Thoracic aorta (tissue), 2 donors: ENCODE data around the gene TMEM9. TPM values are rescaled to one million over a fixed set of nuclear protein-coding genes. Genes with fewer than 3 reads are reported as not detected.

Experiments
- ATAC-seq: fragments of 150-250 bp; one replicate; pipeline ENCODE4 v1.8.0; 2017; ENCODE audit warnings: low read depth; ENCODE audit not compliant: insufficient number of reproducible peaks, low FRiP score
- DNase-seq: peaks from one replicate; pipeline ENCODE4 v3.0.0-alpha.2; 2020; ENCODE audit warnings: low spot score
- H3K27ac ChIP-seq, 2 donors: fragments of 200-600 bp; sonication (generic); 1 replicate in 1 of 2; 2 replicates in 1 of 2; pipeline ENCODE4 v1.5.1; 2016; ENCODE audit warnings: mild to moderate bottlenecking in 2 of 2, moderate library complexity in 2 of 2
- H3K27me3 ChIP-seq: fragments of 200-600 bp; sonication (generic); replicated peaks from 2 replicates; pipeline ENCODE4 v1.6.0; 2016; ENCODE audit warnings: mild to moderate bottlenecking; ENCODE audit not compliant: insufficient read depth
- H3K36me3 ChIP-seq: fragments of 200-600 bp; sonication (generic); one replicate; pipeline ENCODE4 v1.5.1; 2016
- H3K4me1 ChIP-seq, 2 donors: fragments of 200-600 bp; sonication (generic); 1 replicate in 1 of 2; 2 replicates in 1 of 2; pipeline versions ENCODE4 v1.5.1 to v1.6.0; 2016; ENCODE audit warnings: low read depth in 2 of 2, mild to moderate bottlenecking in 1 of 2; ENCODE audit not compliant: control insufficient read depth in 1 of 2
- H3K4me3 ChIP-seq: fragments of 200-600 bp; sonication (generic); 2 replicates; pipeline ENCODE4 v1.5.1; 2016; ENCODE audit warnings: mild to moderate bottlenecking
- H3K9me3 ChIP-seq: fragments of 200-600 bp; sonication (generic); 2 replicates; pipeline ENCODE4 v1.5.1; 2016
- CTCF ChIP-seq: fragments of 200-600 bp; sonication (generic); IDR thresholded peaks from one replicate; pipeline ENCODE4 v1.5.1; 2019; ENCODE audit warnings: antibody characterized with exemption
- total RNA-seq, 2 donors: library from RNA; depleted of rRNA; stranded (reverse); fragments of >200 nt; gene quantifications; one replicate each; pipeline versions ENCODE4 v1.1.0 to v1.2.3, GENCODE V29; 2016

The TMEM9 gene
- total RNA-seq, 2 donors from 2014 or later = 30.0 to 58.2 TPM

GRCh38 chr1:201127755-201128455 is 26.4 kb downstream of the TMEM9 start:
- Histone ChIP-seq H3K36me3 (no peaks in the 10 kb centered on the region), H3K9me3 (no peaks in the 10 kb centered on the region), H3K4me1 (no peaks in the 10 kb centered on the region), H3K27me3 (no peaks in the 10 kb centered on the region), H3K4me3 (no peak overlapping the region), H3K27ac (no peak overlapping the region)
- ATAC-seq (no peak), DNase-seq (no peak)
- TF ChIP-seq CTCF = no peak

- DNase-seq = no peak
- no peak for TF ChIP-seq CTCF
Observed at GRCh38 chr1:201126832-201127754, 27.2 kb downstream of the TMEM9 start, which contains the start of gene ASCL5. Gene ASCL5 (minus strand): TSS chr1:201127184. CDS start chr1:201115372, 11,812 bp downstream.

GRCh38 chr1:201126463-201126831 is 27.8 kb downstream of the TMEM9 start:
- no peak for TF ChIP-seq CTCF
- no peaks in the 10 kb centered on the region for H3K9me3 ChIP-seq
- no peaks in the 10 kb centered on the region for H3K36me3 ChIP-seq
- H3K4me3 ChIP-seq = no peak overlapping the region
- no peaks in the 10 kb centered on the region for H3K4me1 ChIP-seq
- DNase-seq (no peak), ATAC-seq (no peak)
- no peaks in the 10 kb centered on the region for H3K27me3 ChIP-seq
- no peak overlapping the region for H3K27ac ChIP-seq

More at GRCh38 chr1:201126832-201127754, 27.2 kb downstream of the TMEM9 start, which contains the start of gene ASCL5:
- no peak for ATAC-seq
- no peak within 1 kb of the TSS for H3K4me3 ChIP-seq
- no peaks in the 10 kb centered on the region for H3K27me3 ChIP-seq
- no peak within 1 kb of the TSS for H3K27ac ChIP-seq
- no peaks in the 10 kb centered on the region for H3K36me3 ChIP-seq
- no peaks in the 10 kb centered on the region for H3K4me1 ChIP-seq
- H3K9me3 ChIP-seq = no peaks in the 10 kb centered on the region

- Histone ChIP-seq H3K36me3 (no peaks in the 10 kb centered on the region), H3K4me1 (no peaks in the 10 kb centered on the region), H3K9me3 (no peaks in the 10 kb centered on the region), H3K27me3 (no peaks in the 10 kb centered on the region), H3K4me3 (no peak overlapping the region), H3K27ac (no peak overlapping the region)
- no peak for ATAC-seq
- TF ChIP-seq CTCF = no peak
- no peak for DNase-seq
Observed at GRCh38 chr1:201125800-201126199, 28.5 kb downstream of the TMEM9 start.

GRCh38 chr1:201125019-201125418 is 29.3 kb downstream of the TMEM9 start:
- DNase-seq (no peak), ATAC-seq (no peak)
- Histone ChIP-seq H3K36me3 (no peaks in the 10 kb centered on the region), H3K27me3 (no peaks in the 10 kb centered on the region), H3K27ac (no peak overlapping the region), H3K9me3 (no peaks in the 10 kb centered on the region), H3K4me1 (no peaks in the 10 kb centered on the region), H3K4me3 (no peak overlapping the region)
- TF ChIP-seq CTCF = no peak
